Measurements from ENCODE around the gene SYNJ1.
"Not testable (repeated sequence)": the region's sequence is repeated elsewhere in the genome, so short reads cannot be mapped to it uniquely, and the experiment has no call there.

The SYNJ1 gene, protein sequence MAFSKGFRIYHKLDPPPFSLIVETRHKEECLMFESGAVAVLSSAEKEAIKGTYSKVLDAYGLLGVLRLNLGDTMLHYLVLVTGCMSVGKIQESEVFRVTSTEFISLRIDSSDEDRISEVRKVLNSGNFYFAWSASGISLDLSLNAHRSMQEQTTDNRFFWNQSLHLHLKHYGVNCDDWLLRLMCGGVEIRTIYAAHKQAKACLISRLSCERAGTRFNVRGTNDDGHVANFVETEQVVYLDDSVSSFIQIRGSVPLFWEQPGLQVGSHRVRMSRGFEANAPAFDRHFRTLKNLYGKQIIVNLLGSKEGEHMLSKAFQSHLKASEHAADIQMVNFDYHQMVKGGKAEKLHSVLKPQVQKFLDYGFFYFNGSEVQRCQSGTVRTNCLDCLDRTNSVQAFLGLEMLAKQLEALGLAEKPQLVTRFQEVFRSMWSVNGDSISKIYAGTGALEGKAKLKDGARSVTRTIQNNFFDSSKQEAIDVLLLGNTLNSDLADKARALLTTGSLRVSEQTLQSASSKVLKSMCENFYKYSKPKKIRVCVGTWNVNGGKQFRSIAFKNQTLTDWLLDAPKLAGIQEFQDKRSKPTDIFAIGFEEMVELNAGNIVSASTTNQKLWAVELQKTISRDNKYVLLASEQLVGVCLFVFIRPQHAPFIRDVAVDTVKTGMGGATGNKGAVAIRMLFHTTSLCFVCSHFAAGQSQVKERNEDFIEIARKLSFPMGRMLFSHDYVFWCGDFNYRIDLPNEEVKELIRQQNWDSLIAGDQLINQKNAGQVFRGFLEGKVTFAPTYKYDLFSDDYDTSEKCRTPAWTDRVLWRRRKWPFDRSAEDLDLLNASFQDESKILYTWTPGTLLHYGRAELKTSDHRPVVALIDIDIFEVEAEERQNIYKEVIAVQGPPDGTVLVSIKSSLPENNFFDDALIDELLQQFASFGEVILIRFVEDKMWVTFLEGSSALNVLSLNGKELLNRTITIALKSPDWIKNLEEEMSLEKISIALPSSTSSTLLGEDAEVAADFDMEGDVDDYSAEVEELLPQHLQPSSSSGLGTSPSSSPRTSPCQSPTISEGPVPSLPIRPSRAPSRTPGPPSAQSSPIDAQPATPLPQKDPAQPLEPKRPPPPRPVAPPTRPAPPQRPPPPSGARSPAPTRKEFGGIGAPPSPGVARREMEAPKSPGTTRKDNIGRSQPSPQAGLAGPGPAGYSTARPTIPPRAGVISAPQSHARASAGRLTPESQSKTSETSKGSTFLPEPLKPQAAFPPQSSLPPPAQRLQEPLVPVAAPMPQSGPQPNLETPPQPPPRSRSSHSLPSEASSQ (N-terminal part only)

DNA sequence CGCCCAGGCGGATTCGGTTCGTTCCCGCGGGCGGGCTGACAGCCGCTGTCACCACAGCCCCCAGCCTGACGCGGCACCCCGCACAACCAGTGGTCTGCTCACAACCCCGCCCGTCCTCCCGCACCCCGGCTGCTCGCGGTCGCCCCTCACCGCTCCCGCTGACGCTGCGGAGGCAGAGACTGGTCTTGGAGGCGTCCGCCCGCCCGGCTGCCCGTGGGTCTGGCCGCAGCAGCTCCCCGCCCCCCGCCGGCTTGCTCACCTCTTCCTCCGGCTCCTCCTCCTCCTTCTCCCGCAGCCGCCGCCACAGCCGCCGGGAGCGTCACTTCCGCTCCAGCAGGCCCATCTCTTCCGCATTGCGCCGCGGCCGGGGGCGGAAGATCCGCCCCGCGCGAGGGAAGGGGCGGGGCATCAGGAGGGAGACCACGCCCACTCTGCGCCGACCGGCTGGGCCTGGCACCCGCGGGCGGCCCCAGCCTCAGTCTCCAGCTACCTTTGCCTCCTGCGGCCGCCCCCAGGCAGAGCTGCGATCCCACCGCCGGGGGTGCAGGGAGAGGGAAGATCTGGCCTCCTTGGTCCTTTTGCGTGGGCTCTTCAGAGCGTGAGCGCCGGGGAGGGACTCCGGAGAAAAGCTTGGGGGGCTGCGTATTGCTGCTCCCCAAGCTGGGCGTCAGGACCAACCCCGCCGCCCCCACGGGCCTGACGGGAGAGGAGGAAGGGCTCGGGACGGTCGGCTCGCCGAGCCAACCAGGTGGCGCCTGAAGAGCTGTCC is at the start of gene SYNJ1:
Gene SYNJ1, minus strand, starts transcription at position 327 of the 769 bp plus-strand sequence. CDS start 1,118 bp downstream, outside the sequence.
- peak; percentile 94 for DNase-seq (ENCODE audit: low read depth)

DNA sequence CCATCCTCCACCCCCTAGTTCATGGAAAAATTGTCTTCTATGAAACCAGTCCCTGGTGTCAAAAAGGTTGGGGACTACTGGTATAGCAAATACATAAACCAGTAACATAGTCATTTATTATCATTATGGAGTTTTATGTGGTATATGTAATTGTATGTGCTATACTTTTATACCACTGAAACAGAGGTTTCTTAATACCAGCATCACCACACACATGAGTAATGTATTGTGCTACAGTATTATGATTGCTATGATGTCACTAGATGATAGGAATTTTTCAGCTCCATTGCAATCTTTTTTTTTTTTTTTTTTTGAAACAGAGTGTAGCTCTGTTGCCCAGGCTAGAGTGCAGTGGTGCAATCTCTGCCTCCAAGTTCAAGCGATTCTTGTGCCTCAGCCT is 49.5 kb upstream of the SYNJ1 start:
- DNase-seq (ENCODE audit: low read depth): no peak

DNA sequence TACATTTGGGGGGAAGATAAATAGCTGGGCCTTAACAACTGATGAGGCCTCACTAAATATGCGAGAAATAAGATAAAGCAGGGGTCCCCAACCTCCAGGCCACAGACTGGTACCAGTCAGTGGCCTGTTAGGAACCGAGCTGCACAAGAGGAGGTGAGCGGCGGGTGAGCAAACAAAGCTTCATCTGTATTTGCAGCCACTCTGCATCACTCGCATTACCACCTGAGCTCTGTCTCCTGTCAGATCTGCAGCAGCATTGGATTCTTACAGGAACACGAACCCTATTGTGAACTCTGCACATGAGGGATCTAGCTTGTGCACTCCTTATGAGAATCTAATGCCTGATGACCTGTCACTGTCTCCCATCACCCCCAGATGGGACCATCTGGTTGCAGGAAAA is 48.9 kb upstream of the SYNJ1 start:
- DNase-seq (ENCODE audit: low read depth): no peak

DNA sequence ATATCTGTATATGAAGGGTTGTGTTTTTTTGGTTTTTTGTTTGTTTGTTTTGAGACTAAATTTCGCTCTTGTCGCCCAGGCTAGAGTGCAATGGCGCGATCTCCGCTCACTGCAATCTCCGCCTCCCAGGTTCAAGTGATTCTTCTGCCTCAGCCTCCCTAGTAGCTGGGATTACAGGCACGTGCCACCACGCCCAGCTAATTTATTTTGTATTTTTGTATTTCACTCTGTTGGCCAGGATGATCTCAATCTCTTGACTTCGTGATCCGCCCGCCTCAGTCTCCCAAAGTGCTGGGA is 45.2 kb upstream of the SYNJ1 start:
- DNase-seq (ENCODE audit: low read depth): not testable (repeated sequence)

DNA sequence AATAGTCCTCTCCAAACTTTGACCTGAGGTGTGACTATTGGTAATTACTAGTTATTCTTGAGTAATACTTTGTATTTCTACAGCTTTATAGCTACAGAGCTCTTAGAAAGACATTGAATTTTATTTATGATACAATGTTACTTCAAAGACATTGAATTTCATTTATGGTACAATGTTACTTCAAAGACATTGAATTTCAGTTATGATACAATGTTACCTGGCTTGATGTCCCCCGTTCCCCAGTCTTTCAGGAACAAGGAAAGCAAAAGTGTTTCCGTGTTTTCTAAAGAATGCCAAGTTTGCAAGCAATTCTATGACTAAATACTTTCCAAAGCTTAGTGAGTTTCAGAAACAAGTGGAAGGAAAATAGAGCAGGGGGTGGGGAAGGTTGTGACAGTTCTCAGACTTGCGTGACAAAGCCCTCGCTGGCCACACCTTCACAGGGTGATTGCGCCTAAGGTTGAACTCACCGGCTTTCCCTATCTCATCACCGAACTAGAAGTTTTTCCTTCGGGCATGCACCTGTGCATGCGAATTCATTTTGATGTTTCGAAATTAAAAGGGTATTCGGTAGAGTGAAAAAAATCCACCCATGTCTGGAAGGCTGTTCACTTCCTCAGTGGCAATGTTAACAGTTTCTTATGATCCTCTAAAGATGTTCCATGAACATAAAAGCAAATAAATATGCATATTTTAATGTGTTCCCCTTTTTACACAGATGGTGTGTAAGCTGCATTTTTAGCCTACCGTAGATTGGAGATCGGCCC is 44.7 kb upstream of the SYNJ1 start:
- DNase-seq (ENCODE audit: low read depth): peak; percentile 57

DNA sequence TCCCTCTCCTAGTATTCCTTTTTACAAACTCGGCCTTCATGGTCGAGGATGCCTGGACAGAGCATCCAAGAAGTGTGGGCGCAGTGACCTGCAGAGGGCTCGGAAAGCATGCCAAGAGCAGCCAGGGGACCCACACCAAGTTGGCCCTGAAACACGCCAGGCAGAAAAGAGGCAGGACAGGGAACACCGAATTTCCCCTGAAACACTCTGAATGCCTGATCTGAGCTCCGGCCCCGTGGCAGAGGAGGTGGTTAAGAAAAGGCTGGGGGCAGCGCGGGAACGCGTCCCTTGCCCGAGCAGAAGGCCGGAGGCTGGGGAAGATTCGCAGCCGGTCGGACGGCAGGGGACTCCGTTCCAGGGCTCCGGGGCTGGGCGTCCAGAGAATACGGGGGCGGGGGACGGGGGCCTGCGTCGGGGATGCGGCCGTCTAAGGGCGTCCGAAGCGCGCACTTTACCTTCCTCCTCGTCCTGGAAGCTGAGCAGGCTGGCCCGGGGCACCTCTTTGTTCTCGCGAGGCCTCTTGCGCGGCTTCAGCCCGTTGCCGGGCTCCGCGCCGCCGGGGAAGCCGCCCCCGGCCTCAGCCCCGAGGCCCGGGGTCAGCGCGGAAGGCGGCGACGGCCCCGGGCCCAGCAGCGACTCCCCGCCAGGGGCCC is 43.2 kb upstream of the SYNJ1 start:
- peak; percentile 23 for DNase-seq (ENCODE audit: low read depth)

DNA sequence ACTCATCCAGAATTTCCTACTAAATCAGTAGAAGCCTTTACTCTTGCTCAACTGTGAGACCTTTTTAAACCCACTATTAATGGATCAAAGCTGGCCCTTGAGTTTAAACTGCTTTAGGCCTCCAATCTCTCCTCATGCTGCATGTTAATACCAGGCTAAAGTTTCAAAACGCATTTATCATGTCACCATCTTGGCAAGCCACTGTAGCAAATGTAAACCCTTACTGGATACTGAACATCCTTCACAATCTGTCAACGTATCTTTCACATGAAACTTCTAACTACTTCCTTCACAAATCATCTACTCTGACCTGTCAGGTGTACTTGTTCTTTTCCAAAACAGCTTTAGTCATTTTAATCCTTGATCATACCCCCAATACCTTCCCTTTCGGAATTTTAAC is 40.7 kb upstream of the SYNJ1 start:
- no peak for DNase-seq (ENCODE audit: low read depth)

DNA sequence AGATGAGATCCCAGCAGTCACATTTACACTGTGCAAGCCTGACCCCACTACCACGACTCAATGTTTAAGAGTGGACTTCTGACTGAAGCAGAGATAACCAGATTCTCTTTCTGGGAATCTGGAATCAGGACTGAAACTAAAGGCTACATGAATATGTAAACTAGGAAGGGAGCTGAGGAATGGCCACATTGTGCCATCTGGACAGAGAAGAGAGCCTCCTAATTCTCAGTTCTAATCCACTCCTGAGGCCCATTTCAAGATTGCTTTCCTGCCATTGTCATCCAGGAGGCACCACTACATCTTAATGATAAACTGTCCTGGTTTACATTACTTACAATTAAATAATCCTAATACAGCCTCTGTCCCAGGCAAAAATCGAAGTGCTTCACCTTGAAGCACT is 37.2 kb upstream of the SYNJ1 start:
- DNase-seq (ENCODE audit: low read depth): no peak

DNA sequence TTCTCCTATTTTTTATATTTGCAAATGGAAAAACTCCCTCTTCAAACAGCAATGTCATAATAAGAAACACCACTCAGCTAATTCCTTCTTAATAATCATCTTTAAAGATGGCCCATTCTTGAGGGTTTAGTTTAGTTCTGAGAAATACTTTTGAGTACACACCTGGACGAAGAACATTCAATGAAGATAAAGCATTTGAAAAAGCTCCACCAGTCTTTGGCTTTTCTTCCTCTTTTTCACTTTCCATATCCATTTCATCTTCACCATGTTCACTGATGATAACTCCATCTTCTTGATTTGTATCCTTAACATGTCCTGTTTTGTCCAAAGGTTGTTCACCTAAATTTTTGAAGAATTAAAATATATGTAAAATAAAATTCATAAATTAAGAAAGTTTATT is 36.4 kb upstream of the SYNJ1 start:
- no peak for DNase-seq (ENCODE audit: low read depth)

DNA sequence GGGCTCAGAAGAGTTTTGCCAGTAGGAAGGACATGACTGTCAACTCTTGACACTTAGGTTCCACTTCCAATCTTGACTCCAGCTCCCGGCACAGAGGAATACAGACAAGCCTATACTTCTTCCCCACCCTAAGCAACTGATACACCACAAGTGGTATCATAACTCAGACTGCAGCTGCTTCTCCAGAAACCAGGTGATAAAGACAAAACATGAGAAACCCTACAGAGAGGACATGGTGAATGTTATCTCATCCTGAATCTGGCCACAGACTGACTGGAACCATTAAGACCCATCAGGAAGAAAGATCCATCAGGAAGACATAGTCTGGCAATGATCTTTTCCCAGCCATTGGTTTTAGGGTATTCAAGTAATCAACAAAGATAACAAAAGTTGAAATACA is 30.0 kb upstream of the SYNJ1 start:
- no peak for DNase-seq (ENCODE audit: low read depth)

DNA sequence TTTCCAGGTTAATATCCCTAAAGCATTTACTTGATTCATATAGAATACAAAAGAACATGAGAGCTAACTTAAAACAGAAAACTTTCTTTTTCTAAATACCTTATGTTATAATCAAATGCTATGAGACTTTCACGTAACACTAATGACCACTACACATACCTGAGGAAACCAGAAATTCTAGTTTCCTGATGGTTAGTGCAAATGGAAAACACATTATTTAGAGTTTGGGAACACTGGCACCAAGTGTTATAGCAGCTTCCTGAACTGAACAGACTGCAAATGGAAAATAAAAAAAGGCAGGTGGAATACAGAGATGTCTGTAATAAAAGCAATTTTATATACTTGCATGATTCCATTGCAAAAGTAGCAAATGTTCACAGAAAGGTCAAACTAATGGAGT is 28.3 kb upstream of the SYNJ1 start:
- no peak for DNase-seq (ENCODE audit: low read depth)

DNA sequence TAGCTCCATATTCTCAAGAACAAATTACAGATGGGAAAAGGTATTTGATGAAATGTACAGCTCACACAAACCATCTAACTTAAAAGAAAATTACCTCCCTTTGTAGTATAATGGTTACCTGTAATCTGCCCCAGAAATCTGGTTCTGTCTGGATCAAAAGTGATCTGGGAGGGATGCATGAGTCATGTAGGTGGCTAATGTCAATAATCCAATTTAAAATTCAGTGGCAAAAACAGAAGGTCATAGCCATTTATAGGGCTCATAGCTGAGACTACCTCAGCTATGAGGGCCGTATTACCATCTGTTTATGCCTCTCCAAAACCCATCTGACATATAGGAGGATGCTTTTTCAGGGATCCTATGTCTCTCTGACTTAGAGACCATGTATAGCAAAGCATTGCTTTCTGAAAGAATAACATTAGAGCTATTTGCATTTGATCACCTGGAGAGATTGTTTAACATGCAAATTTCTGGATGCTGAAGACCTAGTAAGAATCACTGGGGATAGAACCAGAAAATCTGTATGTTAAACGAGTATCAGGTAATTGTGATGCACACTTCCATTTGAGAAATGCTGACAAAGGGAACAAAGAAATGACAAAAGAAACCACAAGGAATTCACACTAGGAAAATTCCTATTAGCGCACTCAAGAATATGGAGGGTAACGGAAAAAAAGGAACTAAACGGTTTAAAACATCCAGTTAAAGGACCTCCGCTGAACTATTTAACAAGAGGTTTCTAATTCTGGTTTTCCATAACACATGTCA is 26.2 kb upstream of the SYNJ1 start:
- DNase-seq (ENCODE audit: low read depth): no peak

DNA sequence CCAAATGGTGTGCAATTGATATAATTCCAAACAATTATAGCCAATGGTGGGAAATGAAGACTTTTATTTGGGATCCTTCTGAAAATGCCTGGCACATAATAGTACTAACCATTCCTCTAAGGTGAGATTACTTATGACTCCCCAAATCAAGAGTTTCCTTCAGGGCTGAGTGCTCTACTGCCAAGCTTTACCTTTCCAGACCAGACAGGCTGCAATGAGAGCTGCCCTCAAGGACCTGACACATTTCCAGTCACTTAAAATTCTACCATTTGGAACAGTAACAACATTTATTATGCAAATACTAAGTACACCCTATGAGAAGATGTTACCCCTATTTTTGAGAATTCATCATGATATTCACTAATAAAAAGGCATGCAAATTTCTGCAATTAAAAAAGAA is 22.6 kb upstream of the SYNJ1 start:
- DNase-seq (ENCODE audit: low read depth): no peak

DNA sequence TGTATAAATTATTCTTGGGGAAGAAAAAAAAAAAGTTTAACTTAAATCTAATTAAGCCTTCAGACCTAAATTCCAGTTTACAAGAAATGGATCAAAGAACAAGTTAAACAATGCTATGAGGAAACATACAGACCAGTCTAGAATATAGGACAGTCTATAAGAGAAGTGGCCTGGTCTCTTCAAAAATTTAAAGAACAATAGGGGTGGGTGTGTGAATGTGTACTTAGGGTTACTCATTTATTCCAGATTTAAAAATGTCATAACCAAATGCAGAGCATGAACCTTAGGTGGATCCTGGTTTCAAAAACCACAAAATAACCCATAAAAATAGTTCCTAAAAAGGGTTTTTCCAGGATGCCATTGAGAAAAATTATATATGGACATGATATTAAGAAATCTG is 21.8 kb upstream of the SYNJ1 start:
- no peak for DNase-seq (ENCODE audit: low read depth)

DNA sequence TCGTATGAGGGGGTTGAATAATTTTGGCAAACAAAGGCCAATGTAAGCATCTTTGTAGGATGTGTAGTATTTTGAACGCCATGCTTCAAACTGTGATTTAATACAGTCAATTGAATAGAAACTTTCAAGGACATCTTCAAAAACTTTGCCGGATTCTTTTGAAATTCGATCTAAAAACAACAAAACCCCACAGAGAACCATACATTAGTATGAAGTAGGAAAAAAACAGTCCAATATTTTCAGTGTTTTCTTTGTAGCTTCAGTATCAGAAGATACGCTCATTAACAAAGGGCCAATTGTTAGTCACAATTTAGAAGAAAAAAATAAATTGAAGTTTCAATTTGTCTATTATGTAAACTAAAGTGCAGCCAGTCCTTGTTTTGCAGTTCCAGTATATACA is 20.7 kb upstream of the SYNJ1 start:
- DNase-seq (ENCODE audit: low read depth): no peak

DNA sequence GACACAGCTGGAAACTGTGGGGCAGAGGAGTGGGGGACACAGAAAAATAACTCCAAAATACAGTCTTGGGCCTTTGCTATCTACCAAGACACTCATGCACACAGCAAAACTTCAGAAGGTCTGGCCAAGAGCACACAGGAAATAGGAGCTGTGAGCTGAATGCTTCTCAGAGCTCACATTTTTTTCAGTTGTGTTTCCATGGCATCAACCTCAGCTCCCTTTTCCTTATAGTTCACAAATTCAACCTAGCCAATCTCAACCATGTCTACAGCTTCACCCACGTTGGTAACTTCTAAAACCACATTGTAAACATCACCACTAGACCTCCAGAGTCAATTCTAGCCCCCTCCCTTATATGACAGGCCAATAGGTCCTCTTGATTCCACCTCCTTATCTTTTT is 19.6 kb upstream of the SYNJ1 start:
- no peak for DNase-seq (ENCODE audit: low read depth)

DNA sequence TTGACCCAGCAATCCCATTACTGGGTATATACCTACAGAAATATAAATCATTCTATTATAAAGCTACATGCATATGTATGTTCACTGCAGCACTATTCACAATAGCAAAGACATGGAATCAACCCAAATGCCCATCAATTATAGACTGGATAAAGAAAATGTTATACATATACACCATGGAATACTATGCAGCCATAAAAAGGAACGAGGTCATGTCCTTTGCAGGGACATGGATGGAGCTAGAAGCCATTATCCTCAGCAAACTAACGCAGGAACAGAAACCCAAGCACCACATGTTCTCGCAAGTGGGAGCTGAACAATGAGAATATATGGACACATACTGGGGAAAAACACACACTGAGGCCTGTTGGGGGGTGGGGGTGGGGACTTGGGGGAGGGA is 18.9 kb upstream of the SYNJ1 start:
- DNase-seq (ENCODE audit: low read depth): not testable (repeated sequence)

DNA sequence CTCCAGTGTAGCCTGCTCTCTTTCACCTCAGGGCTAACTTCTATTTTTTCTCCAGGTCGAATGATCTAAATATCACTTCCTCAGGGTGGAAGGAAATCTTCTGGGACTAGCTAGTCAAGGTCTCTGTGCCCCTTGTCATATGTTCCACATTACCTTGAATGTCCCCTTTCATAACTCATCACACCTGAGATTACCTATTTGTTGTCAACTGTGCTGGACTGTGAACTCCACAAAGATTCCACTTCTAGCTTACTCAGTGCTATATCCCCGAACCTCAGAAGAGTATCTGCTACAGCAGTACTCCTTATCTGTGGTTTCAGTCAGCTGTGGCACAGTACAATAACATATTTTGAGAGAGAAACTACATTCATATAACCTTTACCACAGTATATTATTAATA is 14.6 kb upstream of the SYNJ1 start:
- DNase-seq (ENCODE audit: low read depth): no peak

DNA sequence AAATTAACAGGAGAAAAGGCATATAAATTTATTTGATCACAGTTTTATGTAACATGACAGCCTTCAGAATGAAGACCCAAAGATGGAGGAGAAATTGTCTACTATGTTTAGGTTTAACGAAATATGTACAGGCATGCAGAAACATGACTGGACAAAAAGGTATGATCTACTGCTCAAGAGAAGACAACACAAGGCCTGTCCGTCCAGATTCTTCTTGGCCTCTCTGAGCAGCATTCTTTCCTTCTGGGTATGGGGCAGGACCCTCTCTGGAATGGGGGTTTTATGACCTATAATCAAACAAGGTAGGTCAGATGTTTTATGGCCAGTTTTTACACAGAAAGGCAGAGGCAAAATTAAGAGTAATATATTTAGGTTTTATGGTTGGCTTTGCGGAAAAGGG is 13.5 kb upstream of the SYNJ1 start:
- no peak for DNase-seq (ENCODE audit: low read depth)

DNA sequence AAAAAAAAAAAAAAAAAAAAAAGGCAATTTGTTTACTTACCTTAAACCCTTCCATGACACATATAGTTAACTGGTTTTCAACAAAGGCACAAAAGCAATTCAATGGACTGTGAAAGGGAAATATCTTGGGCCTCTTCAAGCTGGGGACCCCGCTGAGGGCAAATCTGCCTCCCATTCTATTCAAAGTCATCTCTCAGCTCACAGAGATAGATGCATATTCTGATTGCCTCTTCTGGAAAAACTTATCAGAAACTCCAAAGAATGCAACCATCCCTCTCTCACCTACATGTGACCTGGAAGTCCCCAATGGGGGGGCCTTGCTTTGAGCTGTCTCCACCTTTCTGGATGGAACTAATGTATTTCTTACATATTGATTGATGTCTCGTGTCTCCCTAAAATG is 12.1 kb upstream of the SYNJ1 start:
- no peak for DNase-seq (ENCODE audit: low read depth)
